ENCODE results near the gene NUCB1.

DNA sequence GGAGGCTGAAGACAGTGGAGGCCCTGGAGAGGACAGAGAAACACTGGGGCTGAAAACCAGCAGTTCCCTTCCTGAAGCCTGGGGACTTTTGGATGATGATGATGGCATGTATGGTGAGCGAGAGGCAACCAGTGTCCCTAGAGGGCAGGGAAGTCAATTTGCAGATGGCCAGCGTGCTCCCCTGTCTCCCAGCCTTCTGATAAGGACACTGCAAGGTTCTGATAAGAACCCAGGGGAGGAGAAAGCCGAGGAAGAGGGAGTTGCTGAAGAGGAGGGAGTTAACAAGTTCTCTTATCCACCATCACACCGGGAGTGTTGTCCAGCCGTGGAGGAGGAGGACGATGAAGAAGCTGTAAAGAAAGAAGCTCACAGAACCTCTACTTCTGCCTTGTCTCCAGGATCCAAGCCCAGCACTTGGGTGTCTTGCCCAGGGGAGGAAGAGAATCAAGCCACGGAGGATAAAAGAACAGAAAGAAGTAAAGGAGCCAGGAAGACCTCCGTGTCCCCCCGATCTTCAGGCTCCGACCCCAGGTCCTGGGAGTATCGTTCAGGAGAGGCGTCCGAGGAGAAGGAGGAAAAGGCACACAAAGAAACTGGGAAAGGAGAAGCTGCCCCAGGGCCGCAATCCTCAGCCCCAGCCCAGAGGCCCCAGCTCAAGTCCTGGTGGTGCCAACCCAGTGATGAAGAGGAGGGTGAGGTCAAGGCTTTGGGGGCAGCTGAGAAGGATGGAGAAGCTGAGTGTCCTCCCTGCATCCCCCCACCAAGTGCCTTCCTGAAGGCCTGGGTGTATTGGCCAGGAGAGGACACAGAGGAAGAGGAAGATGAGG is 26.4 kb upstream of the NUCB1 start:
- peak; percentile 98 for TF ChIP-seq POLR2A (IDR thresholded peaks at IDR 0.05; ENCODE audit: low read length)
- peak; percentile 99 for TF ChIP-seq GATA1 (IDR thresholded peaks at IDR 0.05; ENCODE audit: low read depth, low read length)
